Measurements from ENCODE around the gene NELFB.

Gene NELFB

DNA sequence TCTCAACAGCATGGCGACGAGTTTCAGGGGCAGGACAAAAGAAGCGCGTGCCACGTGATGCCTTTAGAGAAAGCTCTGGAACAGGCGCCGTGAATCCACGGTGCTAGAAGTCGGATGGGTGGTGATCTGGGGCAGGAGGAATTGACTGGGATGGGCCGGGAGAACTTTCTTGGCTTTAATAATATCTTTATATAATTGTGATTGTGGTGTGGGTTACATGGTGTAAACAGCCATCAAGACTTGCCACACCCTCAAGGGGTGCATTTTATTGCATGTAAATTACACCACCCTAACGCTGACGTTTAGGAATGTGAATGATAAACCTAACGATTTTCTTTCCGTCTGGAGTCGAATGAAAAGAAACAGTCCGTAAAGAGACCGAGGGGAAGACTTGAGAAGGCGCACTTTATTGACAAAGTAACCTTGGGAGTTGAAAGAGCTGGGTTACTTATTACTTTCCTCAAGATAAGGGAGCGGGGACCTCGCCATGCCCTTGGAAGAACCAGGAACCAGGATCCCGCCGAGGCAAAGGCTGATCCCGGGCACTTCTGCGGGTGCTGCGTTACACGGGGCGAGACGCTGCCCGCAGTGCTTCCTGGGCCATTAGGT is 38.5 kb downstream of the NELFB start:
- no peak for DNase-seq

DNA sequence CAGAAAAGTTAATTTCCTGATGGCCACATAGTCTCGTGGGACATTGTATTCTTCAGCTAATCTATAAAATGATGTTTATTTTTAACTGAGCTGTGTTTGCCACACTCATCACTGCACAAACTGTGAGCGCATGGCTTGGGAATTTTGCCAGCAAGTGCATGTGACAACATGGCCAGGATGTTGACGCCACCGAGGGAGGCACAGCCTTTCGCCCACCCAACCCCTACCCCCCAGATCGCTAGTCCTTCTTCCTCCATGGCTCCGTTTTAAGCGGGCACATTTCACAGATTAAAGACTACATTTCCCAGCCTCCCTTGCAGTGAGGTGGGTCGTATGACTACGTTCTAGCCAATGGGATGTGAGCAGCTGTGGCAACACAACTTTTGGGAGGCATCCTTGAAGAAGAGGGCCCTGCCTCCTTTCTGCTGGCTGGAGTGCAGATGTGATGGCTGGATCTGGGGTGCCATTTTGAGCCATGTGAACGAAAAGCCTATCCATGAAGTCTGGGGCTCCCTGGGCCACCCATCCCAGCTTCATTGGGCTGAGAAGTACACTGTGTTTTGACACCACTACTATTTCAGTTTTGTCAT is 39.1 kb downstream of the NELFB start:
- DNase-seq = peak; percentile 41

DNA sequence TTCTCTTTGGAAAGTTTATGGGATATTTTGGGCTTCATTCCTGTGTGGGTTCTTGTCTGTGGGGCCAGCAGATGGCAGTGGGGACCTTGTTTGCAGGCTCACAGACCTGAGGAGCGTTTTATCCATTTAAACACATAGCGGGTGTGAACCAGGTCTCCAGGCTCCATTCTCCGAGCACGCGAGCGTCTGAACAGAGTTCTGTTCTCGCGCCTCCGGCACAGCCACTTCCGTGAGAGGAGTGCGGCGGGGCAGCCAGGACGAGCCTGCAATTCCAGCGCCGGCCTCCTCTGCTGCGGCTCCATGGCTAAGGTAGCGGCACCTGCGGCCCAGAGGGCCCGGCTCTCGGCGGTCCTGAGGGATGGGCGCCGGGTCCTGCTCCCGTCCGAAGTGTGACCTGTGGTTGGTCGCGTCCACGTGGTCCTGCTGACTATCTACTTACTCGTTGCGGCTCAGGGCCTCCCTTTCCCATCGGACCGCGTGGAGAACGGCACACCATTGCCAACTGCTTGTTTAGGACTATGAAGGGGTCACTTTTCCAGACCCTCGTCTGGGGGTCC is 39.6 kb downstream of the NELFB start:
- peak; percentile 13 for DNase-seq

DNA sequence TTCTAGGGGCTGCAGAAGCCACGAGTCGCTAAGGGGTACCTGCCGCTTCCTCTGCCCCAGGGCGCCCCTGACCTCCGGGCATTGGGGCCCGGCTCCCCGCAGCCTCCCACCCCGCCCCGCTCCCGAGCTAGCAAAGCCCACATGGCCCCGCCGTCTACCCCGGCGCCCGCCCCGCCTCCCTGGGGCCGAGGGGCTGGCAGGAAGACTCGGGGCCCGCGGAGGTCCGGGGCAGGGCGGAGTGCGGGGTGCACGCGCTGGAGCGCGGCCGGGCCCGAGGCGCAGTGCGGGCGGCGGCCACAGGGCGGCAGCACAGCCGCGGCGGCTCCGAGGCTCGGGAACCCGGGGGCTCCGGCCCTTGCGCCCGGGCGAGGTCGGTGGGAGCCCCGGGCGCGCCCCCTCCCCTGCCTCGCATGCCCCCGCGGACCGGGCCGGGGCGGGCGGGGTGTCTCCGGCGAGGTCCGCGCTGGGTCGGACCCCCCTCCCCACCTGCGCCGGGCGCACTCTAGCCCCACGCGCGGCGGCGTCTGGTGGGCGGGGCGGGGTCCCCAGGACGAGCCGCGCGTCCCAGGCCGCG is 40.2 kb downstream of the NELFB start:
- DNase-seq = peak; percentile 60

DNA sequence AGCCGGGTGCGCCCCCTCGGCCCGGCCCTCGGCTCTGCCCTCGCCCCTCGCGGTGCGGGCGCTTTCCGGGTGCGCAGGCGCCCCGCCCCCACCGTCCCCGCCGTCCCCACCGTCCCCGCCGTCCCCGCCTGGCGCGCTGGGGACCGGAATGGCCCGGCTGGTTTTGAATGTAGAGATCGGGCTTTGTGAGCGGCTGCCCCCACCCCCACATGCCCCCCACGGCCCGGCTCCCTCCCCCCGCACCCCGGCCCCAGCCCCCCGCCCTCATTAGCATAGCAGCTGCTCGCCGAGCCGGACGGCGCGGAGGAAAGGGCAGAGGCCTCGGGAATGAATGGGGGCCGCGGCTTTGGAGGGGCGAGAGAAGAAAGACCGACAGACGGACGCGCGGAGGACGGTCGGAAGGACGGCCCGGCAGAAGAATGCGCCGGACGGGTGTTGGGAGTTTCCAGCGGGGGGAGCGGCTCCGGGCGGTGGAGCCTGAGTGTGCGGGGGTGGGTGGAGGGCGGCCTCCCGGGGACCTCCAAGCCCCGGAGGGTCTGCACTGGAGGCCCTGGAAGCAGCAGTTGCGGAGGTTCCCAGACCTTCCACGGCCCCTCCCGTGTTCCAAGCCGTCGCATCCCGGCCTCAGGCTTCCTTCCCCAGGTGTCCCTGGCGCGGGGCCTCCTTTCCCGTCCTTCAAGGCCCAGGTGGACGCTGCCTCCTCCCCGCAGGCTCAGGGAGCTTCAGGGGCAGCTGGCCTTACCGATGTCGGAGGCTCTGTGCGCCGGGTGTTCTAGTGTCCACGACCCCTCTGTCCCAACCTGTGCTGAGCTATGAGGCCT is 40.9 kb downstream of the NELFB start:
- no peak for DNase-seq

DNA sequence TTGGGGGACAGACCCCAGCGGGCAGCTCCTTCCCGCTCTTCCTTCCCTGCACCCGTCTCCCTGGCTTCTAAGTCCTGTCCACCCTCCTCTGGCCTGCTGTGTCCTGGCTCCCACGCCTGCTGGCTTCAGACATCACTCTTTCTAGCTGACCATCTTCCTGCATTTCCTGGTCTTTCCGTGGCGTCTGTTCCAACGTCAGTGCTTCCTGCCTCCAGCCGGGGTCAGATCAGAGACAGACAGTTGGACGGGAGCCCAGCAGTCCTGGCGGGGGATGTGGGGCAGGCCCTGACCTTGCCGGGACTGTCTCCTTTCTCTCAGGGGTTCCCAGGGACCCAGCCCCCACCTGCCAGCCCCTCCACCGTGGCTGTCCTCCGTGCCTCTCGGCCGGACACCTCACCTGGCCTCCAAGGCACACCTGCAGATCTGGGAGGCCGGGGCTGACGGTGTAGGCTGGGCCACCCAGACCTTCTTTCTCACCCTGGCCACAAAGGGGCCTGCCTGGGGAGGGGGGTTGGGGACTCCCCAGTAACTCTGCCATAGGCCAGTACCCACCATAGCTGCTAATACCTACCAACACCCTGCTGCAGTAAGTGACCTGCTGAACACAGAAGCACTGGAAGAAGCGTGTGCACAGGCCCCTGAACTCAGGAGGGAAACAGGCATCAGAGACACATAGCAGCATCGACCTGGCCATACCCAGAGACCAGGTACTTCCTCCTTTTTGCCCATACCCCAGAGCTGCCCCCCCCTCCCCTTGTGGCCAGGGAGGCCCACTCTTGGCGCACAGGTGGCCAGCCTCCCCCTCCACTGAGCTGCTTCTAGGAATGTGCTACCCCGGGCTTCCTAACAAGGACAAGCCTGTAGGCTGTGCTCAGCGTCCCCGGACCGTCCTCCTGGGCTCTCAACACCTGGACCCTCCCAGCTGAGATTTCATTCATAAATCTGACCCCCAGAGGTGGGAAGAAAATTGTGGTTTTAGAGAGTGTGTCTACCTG is 41.8 kb downstream of the NELFB start:
- DNase-seq = no peak

DNA sequence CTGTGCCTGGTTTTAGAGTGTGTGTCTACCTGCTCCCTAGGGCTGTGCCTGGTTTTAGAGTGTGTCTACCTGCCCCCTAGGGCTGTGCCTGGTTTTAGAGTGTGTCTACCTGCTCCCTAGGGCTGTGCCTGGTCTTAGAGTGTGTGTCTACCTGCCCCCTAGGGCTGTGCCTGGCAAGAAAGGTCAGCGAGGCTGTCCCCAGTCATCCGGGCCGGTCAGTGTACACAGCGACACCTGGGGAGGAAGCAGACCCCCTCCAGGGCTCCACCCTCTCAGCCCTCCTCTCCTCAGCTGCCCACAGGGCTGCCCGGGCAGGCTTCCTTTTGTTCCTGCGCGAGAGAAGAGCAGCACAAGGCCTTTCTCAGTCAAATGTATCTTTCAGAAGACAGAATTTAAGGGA is 42.8 kb downstream of the NELFB start:
- DNase-seq = no peak

DNA sequence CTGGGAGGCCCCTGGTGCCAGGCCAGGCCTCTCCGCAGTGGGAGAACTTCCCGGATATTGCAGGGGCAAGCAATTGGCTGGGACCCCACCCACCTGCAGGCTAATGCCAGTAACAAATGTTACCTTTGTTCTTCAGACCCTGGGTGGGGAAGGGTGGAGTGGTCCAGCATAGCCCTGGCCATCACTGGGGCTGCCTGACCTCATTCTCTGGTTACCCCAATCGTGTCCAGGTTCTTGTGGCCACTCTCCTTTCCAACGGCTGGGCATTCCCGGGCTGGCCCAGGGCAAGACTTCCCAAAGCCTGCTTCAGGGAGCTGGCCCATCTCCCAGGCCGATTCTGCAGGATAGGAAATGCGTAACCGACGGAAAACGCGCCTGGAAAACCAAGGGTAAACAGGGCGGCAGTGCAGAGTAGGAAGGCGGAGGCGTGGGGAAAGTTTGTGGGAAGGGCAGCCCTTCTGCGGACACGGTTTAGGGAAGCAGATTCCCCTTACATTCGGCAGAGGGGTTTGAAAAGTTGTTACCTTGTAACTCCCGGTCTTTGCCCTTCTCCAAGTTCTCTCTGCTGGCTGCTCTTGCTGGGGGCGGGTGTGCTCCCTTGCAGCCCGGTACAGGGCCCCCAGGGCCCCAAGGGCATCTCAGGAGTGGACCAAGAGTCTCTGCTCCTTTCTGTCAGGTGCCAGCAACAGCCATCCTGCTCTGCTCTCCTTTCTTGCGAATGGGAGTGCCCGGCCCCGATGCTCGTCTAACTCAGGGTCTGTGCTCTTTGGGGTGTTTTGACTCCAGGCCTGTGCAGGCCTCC is 43.5 kb downstream of the NELFB start:
- DNase-seq = no peak

DNA sequence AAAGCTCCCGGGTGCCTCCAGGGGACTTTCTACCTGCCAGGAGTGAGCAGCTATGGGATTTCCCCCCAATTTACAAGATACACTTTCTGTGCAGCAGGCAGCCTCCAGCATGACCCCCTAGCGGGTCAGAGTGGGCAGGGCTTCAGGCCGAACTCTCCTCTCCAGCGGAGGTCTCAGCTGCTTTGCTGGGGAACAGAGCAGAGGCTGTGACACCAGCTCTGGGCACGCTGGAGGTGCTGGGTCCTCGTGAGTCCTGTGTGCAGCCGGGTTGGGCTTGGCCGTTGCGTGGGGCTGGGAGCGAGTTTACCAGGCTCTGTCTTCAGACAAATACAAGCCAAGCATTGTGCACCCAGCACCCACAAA is 44.1 kb downstream of the NELFB start:
- DNase-seq = no peak

DNA sequence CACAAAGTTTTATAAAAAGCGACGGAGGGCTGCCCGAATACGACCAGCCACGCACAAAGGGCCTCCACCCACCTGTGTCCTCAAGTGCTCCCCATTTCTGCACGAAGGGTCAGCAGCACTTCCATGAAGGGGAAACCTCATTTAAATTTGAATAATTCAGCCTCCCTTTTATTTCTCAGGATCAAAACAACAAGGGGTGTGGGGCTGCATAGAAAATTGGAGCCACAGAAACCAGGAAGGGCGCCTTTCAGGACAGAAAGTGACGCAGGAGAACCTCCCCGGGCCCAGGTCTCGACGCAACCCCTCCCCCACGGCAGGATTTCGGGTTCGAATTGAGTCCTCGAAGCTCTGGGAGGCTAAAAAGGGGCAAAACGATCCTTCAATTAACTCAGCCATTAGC is 44.8 kb downstream of the NELFB start:
- DNase-seq = no peak

DNA sequence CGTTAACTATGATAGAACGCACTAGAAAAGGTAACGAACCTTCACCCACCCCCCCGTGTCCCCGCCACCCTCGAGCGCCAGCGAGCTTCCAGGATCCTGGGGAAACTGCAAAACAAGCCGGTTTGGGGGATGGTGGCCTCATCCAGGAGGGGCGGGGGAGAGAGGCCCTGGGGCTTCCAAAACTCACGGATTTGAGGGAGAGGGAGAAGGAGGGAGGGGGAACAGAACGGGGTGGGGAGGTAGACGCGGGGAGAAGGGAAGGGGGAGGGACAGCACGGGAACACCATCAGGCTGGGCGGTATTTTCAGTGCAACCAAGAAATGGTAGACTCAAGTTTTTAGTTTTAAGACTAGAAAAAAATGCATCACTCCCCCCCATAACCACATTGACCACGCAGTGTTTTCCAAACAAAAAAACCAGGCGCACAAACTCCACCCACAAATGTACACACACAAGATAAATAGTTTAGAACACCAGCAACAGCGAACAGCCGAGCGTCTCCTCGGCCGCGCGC is 45.5 kb downstream of the NELFB start:
- DNase-seq = no peak

DNA sequence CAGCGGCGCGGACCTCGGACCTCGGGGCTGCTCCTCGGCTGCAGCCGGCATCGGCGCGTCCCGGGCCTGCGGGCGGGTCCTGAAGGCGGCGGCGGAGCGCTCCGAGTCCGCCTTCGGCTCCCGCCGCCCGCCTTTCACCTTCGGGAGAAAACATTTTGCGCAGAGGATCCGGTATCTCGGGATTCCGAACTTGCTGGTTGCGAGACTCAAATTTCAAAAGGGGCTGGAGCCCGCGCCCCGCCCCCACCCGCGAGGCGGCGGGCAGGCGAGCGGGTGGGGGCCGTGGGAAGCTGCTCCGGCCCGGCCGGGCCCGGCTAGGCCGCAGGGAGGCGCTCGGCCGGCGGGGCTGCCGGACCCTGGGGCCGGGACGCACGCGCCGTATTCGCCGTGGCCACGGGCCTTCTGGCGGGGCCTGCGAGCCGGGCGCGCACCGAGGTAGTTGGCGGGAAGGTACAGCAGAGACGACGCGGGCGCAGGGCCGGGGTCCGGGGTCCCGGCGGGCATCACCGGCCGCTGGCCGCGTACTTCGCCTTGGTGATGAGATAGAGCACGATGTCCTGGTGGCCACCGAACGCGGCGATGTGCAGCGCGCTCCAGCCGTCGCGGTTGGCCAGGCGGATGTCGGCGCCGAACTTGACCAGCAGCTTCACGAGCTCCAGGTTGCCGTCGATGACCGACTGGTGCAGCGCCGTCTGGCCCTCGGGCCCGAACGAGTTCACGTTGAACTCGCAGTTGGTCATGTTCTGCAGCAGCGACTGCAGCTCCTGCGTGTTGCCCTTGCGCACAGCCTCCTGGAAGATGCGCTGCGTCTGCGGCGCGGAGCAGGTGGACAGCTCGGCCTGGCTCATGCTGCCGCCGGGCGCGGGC is 46.2 kb downstream of the NELFB start:
- DNase-seq = peak; percentile 37

DNA sequence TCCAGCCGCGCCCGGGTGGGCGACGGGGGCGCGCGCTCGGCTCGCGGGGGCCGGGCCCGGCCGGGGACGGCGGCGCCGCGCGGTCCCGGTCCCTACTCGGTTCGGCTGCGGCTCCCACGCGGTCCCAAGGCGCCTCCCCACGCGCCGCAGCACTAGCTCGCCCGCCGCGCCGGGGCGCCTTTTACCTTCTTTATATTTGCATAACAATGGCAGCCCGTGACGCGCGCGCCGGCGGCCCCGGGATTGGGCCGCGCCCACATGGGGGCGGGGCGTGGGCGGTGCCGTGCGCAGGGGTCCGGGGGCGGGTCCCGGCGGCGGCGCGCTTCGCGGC is 47.0 kb downstream of the NELFB start, which contains the start of gene NRARP:
Gene NRARP, minus strand, starts transcription at position 154 of the 331 bp plus-strand sequence. CDS start 343 bp downstream, outside the sequence.
- DNase-seq = peak; percentile 94

DNA sequence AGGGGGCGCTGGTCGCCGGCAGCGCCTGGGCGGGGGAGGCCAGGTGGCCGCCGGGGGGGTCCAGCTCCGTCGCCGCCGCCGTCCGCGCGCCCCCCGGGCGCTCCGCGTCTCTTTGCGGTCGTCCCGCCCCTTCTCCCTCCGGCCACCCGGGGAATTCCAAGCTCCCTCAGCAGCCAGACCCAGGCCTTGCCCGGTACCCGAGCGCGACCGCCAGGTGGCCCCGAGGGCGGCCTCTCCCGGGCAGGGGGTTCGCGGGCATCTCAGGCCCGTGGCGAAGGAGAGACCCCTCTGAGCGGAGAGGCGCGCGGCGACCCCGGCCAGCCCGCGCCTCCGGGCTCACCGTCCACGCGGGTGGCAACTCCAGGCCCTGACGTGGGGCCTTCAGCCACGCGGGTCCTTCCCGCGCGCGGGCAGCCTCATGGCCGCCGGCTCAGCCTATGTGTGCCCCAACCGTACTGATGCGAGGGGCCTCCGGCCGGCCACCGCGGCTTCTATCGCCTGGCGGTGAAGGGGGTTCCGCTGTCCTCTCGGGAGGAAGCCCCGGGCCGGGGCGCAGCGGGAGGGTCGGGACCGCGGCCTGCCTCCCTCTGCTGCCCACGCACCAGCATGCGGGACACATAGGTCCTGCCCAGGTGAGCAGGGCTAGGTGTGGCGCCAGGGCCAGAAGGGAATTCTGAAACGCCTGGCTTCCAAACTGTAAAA is 47.5 kb downstream of the NELFB start:
- no peak for DNase-seq

DNA sequence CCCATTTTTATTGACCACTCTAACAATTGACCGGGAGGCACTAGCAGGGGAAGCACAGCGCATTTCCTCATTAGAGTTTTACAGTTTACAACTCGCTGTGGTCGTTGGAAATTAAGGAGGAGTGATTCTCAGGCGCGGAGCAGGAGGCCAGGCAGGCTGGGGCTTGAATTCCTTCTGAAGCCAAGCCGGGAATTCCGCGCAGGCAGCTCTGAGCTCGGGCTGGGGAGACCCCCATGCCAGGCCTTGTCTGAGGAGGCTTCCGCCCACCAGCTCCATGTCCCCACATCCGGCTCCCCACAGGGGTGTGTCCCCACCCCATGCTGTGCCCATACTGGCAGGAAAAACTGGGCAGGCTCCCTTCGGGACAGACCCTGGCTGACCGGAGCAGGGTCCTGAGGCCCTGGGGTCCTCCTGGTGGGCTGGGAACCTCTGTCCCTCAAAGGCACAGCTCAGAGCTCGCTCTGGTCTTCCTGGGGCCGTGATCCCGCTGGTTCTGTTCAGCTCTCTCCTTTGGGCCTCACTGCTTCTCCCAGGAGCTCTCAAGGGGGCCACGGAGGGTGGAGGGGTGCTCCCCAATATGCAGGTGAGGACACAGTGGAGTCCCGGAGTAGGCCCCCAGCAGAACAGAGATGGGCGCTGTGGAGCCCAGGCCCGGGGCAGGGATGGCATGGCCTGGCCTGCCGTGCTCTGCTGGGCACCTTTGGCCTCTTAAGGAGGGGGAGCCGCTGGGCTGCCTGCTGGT is 48.2 kb downstream of the NELFB start:
- DNase-seq = no peak

DNA sequence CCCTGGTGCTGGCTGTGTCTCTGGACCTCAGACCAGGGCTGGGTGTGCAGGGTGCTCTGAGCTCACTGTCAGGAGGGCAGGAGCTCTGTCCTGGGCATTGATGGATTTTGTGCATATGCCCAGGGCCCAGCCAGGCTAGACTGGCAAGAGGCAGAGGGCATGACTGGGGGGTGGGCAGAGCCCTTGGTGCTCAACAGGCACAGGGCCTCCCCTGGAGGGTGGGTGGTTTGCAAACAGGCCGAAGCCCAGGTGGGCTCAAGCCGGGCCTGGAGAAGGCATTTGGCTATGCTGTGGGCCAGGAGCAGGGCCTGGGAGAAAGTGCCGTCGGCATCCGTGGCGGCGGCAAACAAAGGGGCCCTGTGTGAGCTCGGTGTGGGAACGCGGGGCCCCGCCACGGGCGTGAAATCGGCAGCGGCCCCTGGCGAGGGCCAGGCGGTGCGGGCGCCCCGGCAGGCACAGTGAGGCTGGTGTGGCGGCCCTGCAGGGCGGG is 48.8 kb downstream of the NELFB start:
- DNase-seq = no peak

DNA sequence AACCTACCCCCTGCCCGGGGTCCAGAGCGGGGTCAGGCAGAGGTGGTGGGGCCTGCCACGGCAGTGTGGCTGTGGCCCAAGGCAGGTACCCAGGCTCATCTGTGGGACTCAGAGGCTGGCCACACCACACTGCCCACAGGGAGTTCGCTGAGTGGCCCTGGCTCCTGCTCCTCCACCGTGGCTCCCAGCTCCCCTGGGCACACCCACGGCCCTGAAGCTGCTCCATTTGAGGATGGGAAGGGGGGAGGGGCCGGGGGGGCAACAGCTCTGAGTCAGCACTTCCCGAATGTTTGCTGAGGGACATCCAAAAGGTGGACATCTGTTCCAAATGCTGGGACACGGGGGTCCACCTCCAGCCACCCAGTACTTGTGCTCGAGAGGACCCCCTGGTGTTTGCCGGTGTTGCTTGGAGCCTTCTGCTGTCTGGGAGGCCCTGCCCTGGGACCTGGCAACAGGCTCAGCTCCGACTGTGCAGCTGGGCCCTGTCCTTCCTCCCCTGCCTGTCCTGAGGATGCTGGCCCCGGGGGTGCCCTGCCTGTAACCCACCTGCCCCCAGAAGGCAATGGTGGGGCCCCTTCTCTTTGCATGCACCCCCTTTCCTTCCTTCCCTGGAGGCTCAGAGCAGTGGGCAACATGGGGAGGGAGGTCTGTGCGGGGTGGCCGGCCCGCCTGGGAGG is 49.4 kb downstream of the NELFB start:
- DNase-seq = no peak
